Peyer's patch (tissue), 4 donors: ENCODE measurements around the gene RASAL2. TPM values are rescaled to one million over a fixed set of nuclear protein-coding genes. Genes with fewer than 3 reads are reported as not detected.

ENCODE experiments used
- DNase-seq, 3 donors: peaks; one replicate each; pipeline ENCODE4 v3.0.0-alpha.2; 2017 to 2019
- H3K27ac ChIP-seq, 4 donors: fragments of 200-600 bp; sonication (generic); one replicate each; pipeline ENCODE4 v1.5.1; 2016 to 2019
- H3K27me3 ChIP-seq, 2 donors: fragments of 200-600 bp; sonication (generic); one replicate each; pipeline ENCODE4 v1.5.1; 2019
- H3K36me3 ChIP-seq, 3 donors: fragments of 200-600 bp; sonication (generic); one replicate each; pipeline ENCODE4 v1.5.1; 2016 to 2019
- H3K4me1 ChIP-seq, 4 donors: fragments of 200-600 bp; sonication (generic); one replicate each; pipeline ENCODE4 v1.5.1; 2016 to 2019
- H3K4me3 ChIP-seq, 4 donors: fragments of 200-600 bp; sonication (generic); 1 replicate in 3 of 4; 2 replicates in 1 of 4; pipeline ENCODE4 v1.5.1; 2016 to 2019; ENCODE audit warnings: mild to moderate bottlenecking in 1 of 4
- H3K9me3 ChIP-seq, 4 donors: fragments of 200-600 bp; sonication (generic); one replicate each; pipeline ENCODE4 v1.5.1; 2016 to 2019; ENCODE audit warnings: mild to moderate bottlenecking in 1 of 4
- CTCF ChIP-seq, 6 experiments: fragments of 450-650 bp in 4 of 6; fragments of 200-600 bp in 2 of 6; sonication (generic) in 1 of 6; IDR thresholded peaks; one replicate each; pipeline ENCODE4 v1.5.1; 2017 to 2019; ENCODE audit warnings: antibody characterized with exemption in 6 of 6, mild to moderate bottlenecking in 3 of 6, moderate library complexity in 1 of 6
- POLR2A ChIP-seq, 2 donors: fragments of 450-650 bp; IDR thresholded peaks; one replicate each; pipeline ENCODE4 v1.5.1; 2017; ENCODE audit warnings: antibody characterized with exemption in 2 of 2, mild to moderate bottlenecking in 2 of 2, moderate library complexity in 2 of 2
- total RNA-seq, 4 donors: library from RNA; depleted of rRNA; stranded (reverse); fragments of >200 nt; gene quantifications; one replicate each; pipeline ENCODE4 v1.1.0, GENCODE V29; 2016

Gene RASAL2
- total RNA-seq, 4 donors from 2014 or later = 10.2 to 35.5 (median 20.0) TPM

DNA sequence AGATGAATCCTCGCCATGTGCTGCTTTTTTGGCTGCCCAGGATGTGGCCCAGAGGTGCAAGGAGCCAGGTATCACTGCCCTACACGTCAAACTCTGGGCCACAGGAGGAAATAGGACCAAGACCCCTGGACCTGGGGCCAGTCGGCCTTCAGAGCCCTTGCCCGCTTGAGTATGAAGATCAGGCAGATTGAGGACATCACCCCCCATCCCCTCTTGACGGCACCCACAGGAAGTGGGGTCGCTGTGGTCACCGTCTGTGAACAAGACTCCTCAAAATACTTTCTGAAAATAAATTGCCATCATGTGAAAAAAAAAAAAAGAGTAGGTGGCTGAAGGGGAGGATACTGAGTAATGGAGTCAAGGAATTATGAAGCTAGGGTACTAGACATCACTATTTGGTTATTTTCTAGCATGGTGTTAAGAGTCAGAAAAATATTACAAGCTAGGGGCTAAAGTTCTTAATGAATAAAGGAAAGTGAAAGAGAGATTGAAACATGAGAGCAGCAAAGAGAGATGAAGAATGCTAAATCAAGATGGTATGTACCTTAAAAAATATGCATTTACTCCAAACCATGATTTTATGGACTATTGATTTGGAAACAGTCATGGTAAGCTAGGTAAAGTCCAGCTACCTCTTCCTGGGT, 318.0 kb downstream of the RASAL2 start:
- H3K27ac ChIP-seq = no peak overlapping the region
- no peaks in the 10 kb centered on the region for H3K27me3 ChIP-seq
- TF ChIP-seq CTCF (IDR thresholded peaks at IDR 0.05) (no peak), POLR2A (IDR thresholded peaks at IDR 0.05) (no peak)
- no peaks in the 10 kb centered on the region for H3K36me3 ChIP-seq
- H3K4me3 ChIP-seq = no peak overlapping the region
- no peak for DNase-seq
- no peaks in the 10 kb centered on the region for H3K4me1 ChIP-seq
- no peaks in the 10 kb centered on the region for H3K9me3 ChIP-seq

DNA sequence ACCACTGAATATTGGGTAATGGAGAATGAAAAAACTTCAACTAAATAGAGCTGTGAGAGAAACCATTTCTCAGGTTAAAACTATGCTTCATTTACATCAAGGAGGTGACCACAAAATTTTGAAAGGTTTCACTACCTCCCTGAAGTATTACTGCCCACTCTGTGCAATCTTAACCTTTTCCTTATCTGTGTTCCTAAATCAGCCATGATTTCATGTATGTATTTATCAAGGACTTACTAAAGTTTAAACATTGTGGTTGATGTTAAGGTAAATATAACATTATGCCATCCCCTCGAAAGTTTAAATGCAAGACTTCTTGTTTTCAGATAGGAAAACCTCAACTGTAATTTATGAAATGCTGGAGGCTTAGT, 318.5 kb downstream of the RASAL2 start:
- no peak overlapping the region for H3K27ac ChIP-seq
- TF ChIP-seq CTCF (IDR thresholded peaks at IDR 0.05) = no peak
- TF ChIP-seq POLR2A (IDR thresholded peaks at IDR 0.05) = no peak
- no peaks in the 10 kb centered on the region for H3K9me3 ChIP-seq
- H3K4me3 ChIP-seq = no peak overlapping the region
- H3K36me3 ChIP-seq = no peaks in the 10 kb centered on the region
- H3K4me1 ChIP-seq = no peaks in the 10 kb centered on the region
- no peaks in the 10 kb centered on the region for H3K27me3 ChIP-seq
- DNase-seq = no peak

- Histone ChIP-seq H3K36me3 (no peaks in the 10 kb centered on the region), H3K4me1 (no peaks in the 10 kb centered on the region), H3K27ac (no peak overlapping the region), H3K4me3 (no peak overlapping the region), H3K9me3 (no peaks in the 10 kb centered on the region), H3K27me3 (no peaks in the 10 kb centered on the region)
- TF ChIP-seq POLR2A (IDR thresholded peaks at IDR 0.05) = no peak
- TF ChIP-seq CTCF (IDR thresholded peaks at IDR 0.05) = no peak
- no peak for DNase-seq
These were observed 324.0 kb downstream of the RASAL2 start for GRCh38 chr1:178417858-178418257.

GRCh38 chr1:178418284-178418955, 324.5 kb downstream of the RASAL2 start:
- Histone ChIP-seq H3K27me3 (no peaks in the 10 kb centered on the region), H3K4me3 (no peak overlapping the region), H3K4me1 (no peaks in the 10 kb centered on the region), H3K36me3 (no peaks in the 10 kb centered on the region), H3K9me3 (no peaks in the 10 kb centered on the region), H3K27ac (no peak overlapping the region)
- TF ChIP-seq CTCF (IDR thresholded peaks at IDR 0.05) (no peak), POLR2A (IDR thresholded peaks at IDR 0.05) (no peak)
- no peak for DNase-seq

DNA sequence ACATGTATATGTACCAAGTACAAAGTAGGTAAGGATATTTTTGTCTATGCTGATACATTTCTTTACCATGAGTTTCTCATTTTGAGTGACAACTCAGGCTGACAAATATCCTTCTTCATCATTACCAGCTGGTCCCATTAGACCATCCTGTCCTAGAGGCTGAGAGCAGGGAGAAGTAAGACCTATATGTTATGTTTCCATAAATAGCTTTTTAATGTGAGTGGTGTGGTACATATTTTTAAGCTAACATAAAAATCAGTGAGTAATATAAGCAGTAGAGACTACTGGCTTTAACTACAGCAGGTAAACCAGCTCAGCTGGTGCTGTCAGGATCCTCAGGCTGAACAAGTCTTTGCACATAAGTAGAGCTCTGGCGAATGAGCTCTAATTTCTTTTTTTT, 340.5 kb downstream of the RASAL2 start:
- no peak for DNase-seq
- no peaks in the 10 kb centered on the region for H3K4me1 ChIP-seq
- H3K27ac ChIP-seq = no peak overlapping the region
- H3K4me3 ChIP-seq = no peak overlapping the region
- H3K27me3 ChIP-seq = no peaks in the 10 kb centered on the region
- TF ChIP-seq POLR2A (IDR thresholded peaks at IDR 0.05) (no peak), CTCF (IDR thresholded peaks at IDR 0.05) (no peak)
- no peaks in the 10 kb centered on the region for H3K9me3 ChIP-seq
- H3K36me3 ChIP-seq = no peaks in the 10 kb centered on the region
